Fibroblast of skin of right quadriceps (primary cell): ENCODE data around the gene DNAJC11.

ENCODE experiments used
- DNase-seq: peaks from one replicate; pipeline ENCODE4 v3.0.0-alpha.2; 2013

Gene DNAJC11

GRCh38 chr1:6597777-6598131 lies 103.9 kb downstream of the DNAJC11 start:
- DNase-seq = no peak

- no peak for DNase-seq
Observed at GRCh38 chr1:6596886-6597776, 104.5 kb downstream of the DNAJC11 start.

- no peak for DNase-seq
Observed at GRCh38 chr1:6596351-6596750, 105.3 kb downstream of the DNAJC11 start.

GRCh38 chr1:6594977-6595740 lies 106.5 kb downstream of the DNAJC11 start:
- no peak for DNase-seq

- DNase-seq = no peak
Observed at GRCh38 chr1:6593810-6594209, 107.8 kb downstream of the DNAJC11 start.

GRCh38 chr1:6592865-6593593 lies 108.6 kb downstream of the DNAJC11 start:
- DNase-seq = no peak

- DNase-seq = no peak
Observed at GRCh38 chr1:6592441-6592840, 109.2 kb downstream of the DNAJC11 start.

GRCh38 chr1:6591644-6592043 lies 110.0 kb downstream of the DNAJC11 start:
- DNase-seq = no peak

GRCh38 chr1:6591222-6591621 lies 110.4 kb downstream of the DNAJC11 start:
- no peak for DNase-seq

- DNase-seq = no peak
Observed at GRCh38 chr1:6590046-6590445, 111.6 kb downstream of the DNAJC11 start.

GRCh38 chr1:6588893-6589520 lies 112.6 kb downstream of the DNAJC11 start:
- DNase-seq = no peak

GRCh38 chr1:6588128-6588892 lies 113.3 kb downstream of the DNAJC11 start:
- no peak for DNase-seq

- no peak for DNase-seq
Observed at GRCh38 chr1:6587261-6588005, 114.2 kb downstream of the DNAJC11 start.

- DNase-seq = no peak
Observed at GRCh38 chr1:6586404-6586816, 115.2 kb downstream of the DNAJC11 start.

GRCh38 chr1:6585841-6586240 lies 115.8 kb downstream of the DNAJC11 start:
- DNase-seq = no peak

- DNase-seq = no peak
Observed at GRCh38 chr1:6585081-6585722, 116.4 kb downstream of the DNAJC11 start.
